D341Med (cell line): ENCODE results near the gene ILKAP.

ENCODE experiments used
- DNase-seq: peaks from one replicate; pipeline ENCODE4 v3.0.0; 2012; ENCODE audit warnings: low spot score

The ILKAP gene

GRCh38 chr2:238163481-238164198, 39.9 kb downstream of the ILKAP start:
- peak; percentile 39 for DNase-seq

GRCh38 chr2:238162846-238163441, 40.6 kb downstream of the ILKAP start:
- no peak for DNase-seq

- no peak for DNase-seq
Measured at GRCh38 chr2:238162251-238162845, 41.1 kb downstream of the ILKAP start.

- DNase-seq = no peak
Measured at GRCh38 chr2:238161291-238162051, 42.0 kb downstream of the ILKAP start.

- DNase-seq = peak; percentile 78
Measured at GRCh38 chr2:238160206-238161129, 43.0 kb downstream of the ILKAP start.

GRCh38 chr2:238159661-238160205, 43.8 kb downstream of the ILKAP start:
- DNase-seq = no peak

- no peak for DNase-seq
Measured at GRCh38 chr2:238159071-238159539, 44.4 kb downstream of the ILKAP start.

- peak; percentile 91 for DNase-seq
Measured at GRCh38 chr2:238158509-238159070, 44.9 kb downstream of the ILKAP start, which contains the start of gene ERFE. Gene ERFE, plus strand, starts transcription at chr2:238158970. Its CDS starts 38 bp downstream, at chr2:238159008.

GRCh38 chr2:238158018-238158508, 45.4 kb downstream of the ILKAP start:
- no peak for DNase-seq

- DNase-seq = no peak
Measured at GRCh38 chr2:238157506-238158017, 45.9 kb downstream of the ILKAP start.

- no peak for DNase-seq
Measured at GRCh38 chr2:238155761-238156694, 47.5 kb downstream of the ILKAP start.

- no peak for DNase-seq
Measured at GRCh38 chr2:238155051-238155760, 48.3 kb downstream of the ILKAP start.

- DNase-seq = no peak
Measured at GRCh38 chr2:238154570-238154969, 48.9 kb downstream of the ILKAP start.

GRCh38 chr2:238152771-238153688, 50.5 kb downstream of the ILKAP start:
- DNase-seq = no peak

- DNase-seq = no peak
Measured at GRCh38 chr2:238151628-238152235, 51.8 kb downstream of the ILKAP start.

GRCh38 chr2:238151205-238151604, 52.3 kb downstream of the ILKAP start:
- no peak for DNase-seq

- no peak for DNase-seq
Measured at GRCh38 chr2:238150686-238151085, 52.8 kb downstream of the ILKAP start.
